ENCODE measurements around the gene SLC30A1.
A peak's percentile ranks its signal among the peaks of the same experiment; 100 is the strongest.
"Not testable (repeated sequence)": the region's sequence is repeated elsewhere in the genome, so short reads cannot be mapped to it uniquely, and the experiment has no call there.

The SLC30A1 gene

GRCh38 chr1:211583011-211583992 lies 4.3 kb upstream of the SLC30A1 start:
- DNase-seq (ENCODE audit: low spot score), result no peak

DNA sequence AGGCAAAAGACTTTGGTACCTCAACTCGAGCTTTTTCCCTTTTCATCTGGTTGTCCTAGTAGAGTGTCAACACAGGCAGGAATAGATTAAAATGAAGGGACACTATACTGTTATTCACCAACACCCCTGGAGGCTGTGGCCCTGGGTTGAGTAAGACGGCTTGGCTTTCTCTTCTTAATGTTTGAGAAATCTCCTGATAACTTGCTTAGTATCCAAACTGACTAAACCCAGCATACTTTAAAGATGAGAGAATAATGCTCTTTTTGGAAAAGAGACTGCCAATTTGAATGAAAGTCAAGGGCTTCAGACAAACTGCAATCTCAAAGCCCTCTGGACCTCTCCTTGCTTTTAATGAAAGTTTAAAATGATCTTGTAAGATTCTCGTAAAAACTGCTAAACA lies 2.6 kb upstream of the SLC30A1 start:
- DNase-seq (ENCODE audit: low spot score), result no peak

DNA sequence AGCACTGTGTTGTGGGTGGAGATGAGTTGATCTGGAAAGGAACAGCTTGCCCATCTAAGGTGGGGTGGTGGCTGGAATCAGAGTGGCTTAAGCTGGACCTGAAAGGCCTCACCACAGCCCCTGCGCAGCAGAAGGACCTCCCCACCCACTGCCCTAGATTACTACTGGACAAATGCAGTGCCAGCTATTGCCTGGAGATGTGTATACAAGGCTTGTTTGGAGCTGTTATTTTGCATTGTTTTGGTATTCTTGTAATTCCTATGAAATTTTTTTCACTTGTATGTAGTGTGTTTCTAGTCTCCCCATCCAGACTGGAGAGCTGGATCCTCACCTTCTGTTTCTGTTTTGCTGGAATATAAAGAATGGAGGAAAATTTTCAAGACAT lies 1.3 kb upstream of the SLC30A1 start:
- DNase-seq (ENCODE audit: low spot score), result no peak

DNA sequence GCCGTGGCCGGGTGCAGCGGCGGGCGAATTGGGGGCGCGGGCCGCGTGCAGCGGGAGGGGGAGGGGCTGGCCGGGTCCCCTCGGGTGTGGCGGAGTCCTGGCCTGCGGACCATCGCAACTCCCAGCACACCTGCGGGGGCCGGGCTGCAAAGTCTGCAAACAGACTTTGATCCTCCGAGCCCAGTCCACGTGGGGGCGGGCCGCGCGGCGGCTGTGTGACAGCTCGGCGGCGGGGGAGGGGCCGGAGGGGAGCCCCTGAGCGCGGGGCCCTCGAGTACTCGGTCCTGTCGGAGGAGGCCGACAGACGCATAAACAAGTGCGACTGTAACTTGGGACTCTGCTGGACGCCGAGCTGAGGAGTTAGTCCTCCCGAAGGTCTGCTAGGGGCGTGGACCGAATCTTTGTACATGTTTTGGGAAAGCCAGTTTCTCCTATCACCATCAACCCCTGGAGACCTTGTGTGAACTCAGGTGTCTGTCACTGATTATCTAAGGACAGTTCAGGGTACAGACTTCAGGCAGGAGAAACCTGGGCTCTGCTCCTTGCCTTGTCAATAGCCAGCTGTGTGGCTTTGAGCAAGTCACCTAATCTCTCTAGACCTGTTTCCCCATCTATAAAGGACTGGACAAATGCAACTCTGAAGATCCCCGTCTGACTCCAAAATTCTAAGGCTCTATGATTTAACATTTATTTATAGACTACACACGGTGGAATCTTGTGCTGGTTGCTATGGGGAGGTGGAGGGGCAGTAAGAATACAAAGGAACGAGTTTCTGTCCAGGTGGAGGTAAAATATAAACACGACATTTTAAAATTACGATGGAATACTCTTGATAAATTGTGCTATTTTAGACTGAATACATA lies 710 bp upstream of the SLC30A1 start:
- no peak for DNase-seq (ENCODE audit: low spot score)

DNA sequence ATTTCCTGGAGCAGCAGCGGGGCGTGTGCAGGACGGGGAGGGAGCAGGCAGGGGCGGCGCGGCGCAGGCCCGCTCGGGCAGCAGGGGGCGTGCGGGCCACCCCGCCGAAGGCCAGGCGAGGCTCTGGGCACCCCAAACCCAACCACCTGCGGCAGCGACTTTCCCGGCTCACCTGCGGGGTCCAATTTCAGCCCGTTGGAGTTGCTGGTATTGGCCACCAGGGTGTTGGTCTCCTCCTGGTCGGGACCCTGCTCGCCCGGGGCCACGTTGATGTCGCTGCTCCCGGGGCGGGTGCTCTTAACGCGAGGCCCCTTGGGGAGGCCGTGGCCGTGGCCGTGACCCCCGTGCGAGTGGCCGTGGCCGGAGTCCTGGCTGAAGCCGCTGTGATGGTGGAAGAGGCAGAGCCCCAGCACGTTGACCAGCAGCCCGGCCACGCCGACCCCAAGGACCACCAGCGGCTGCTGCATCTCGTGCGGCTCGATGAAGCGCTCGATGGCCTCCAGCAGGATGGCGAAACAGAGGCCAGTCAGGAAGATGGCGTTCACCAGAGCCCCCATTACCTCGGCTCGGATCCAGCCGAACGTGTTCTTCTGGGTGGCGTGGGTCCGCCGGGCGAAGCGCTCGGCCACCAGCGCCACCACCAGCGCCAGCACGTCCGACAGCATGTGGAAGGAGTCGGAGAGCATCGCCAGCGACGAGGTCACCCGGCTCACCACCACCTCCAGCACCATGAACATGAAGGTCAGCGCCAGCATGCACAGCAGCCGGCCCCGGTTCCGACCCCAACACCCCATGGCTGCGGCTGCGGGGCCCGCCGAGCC lies 932 bp downstream of the SLC30A1 start:
- DNase-seq (ENCODE audit: low spot score), result peak; percentile 93

GRCh38 chr1:211577277-211577818 lies 1.6 kb downstream of the SLC30A1 start:
- no peak for DNase-seq (ENCODE audit: low spot score)

DNA sequence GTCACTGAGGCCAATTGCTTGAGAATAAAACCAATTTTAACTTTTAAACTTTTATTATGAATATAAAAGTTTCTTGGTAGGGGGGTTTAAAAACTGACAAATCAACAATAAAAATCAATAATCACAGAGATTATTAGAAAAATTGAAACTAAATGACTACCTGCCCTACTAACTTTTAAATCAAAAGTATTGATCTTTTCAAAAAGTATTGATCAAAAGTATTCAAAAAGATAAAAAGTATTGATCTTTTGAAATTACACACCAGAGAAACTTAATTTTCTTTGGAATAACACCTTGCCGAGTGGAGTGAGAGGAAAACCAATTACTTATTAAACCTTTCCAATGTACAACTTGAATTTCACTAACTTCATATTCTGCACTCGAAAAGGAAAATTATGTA lies 2.2 kb downstream of the SLC30A1 start:
- no peak for DNase-seq (ENCODE audit: low spot score)

DNA sequence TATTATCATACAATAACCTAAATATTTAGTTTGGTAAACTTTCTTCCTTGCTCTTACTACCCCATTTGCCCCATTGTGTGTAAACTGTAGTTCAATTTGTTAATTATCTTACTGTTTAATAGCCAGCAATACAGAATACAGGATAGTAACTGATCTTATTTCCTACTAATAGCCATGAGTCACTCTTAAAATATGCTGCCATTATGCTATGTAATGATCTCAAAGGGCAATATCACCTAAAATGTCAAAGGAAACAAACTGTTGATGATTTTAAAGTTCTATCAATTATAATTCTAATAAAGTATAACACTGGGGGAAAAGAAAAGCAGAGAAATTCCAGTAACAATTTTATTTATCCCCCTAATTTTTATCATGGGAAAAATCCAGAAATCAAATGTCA lies 4.3 kb downstream of the SLC30A1 start:
- DNase-seq (ENCODE audit: low spot score), result no peak

DNA sequence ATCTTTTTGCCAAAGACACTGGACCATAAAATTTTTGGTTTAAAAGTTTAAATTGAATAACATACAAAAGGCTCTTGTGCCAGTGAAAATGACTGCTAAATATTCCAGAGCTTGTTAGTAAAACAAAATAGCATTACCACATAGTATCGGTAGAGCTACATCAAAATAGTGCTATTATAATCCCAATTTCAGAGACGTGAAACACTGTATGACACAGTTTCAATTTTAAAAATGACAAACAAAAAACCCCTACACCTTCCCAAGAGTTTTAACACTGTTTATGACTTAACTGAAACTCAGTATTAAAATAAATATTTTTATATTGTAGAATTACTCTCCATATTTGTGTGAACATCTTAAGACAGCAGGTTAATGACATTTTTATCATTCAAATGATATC lies 7.0 kb downstream of the SLC30A1 start:
- DNase-seq (ENCODE audit: low spot score), result no peak

DNA sequence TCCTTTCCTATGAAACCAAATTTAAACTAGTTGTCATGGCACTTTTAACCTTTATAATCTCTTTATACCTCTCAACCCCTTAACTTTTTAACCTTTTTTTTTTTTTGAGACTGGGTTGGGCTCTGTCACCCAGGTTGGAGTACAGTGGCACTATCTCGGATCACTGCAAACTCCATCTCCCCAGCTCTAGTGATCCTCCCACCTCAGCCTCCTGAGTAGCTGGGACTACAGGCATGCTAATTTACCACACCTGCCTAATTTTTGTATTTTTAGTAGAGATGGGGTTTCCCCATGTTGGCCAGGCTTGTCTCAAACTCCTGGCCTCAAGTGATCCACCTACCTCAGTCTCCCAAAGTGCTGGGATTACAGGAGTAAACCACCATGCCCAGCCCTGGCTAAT lies 8.6 kb downstream of the SLC30A1 start:
- DNase-seq (ENCODE audit: low spot score), result not testable (repeated sequence)

DNA sequence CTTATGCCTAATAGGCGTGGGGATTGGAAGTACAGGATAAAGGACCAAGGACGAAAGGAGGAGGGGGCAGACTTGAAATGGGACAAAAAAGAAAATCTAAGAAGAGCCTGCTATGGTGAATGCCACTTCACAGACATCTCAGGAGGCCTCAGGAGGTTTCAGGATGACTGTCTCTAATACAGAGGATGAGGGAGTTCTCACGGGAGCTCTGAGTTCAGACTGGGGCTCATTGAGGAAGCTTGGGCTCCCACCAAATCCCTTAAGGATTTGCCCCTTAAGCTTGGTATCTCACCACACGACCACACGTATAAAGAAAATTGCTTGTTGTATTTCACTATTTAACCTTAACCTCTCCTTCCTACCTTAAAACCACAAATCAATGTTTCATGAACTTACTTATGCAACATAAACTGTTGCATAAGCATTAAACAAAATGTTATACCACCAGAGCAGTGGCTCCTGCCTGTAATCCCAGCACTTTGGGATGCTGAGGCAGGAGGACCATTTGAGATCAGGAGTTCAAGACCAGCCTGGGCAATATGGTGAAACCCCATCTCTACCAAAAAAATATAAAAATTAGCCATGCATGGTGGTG lies 12.4 kb downstream of the SLC30A1 start:
- no peak for DNase-seq (ENCODE audit: low spot score)

- no peak for DNase-seq (ENCODE audit: low spot score)
These were observed 14.9 kb downstream of the SLC30A1 start for GRCh38 chr1:211564084-211564483.

GRCh38 chr1:211559222-211560010 lies 19.5 kb downstream of the SLC30A1 start:
- no peak for DNase-seq (ENCODE audit: low spot score)

DNA sequence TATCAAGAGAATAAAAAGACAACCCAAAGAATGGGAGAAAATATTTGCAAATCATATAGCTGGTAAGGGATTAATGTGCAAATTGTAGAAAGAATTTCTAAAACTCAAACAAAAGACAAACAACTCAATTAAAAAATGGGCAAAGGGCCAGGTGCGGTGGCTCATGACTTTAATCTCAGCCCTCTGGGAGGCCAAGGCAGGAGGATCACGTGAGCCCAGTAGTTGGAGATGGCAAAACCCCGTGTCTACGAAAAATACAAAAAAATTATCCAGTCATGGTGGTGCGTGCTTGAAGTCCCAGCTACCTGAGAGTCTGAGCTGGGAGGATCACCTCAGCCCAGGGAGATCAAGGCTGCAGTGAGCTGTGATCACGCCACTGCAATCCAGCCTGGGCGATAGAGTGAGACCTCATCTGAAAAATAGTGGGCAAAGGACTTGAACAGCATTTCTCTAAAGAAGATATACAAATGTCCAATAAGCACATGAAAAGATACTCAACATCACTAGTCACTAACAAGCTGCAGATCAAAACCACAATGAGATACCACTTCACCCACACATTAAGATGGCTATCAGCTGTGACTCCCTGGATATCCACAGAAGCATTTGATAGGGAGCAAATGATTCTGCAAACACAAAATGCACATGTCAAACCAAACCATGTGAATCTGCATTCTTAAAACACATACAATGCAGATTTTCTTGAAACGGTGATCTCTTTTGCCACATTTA lies 20.9 kb downstream of the SLC30A1 start:
- no peak for DNase-seq (ENCODE audit: low spot score)

DNA sequence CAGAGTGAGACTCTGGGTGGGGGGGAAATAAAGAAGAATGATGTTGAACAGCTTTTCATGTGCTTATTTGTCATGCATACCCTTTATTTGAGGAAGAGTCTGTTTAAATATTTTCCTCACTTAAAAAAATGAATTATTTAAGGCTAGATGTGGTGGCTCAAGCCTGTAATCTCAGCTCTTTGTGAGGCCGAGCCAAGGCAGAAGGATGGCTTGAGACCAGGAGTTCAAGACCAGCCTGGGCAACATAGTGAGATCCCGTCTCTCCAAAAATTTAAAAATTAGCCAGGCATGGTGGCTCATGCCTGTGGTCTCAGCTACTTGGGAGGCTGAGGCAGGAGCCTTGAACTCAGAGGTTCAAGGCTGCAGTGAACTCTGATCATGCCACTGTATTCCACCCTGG lies 25.4 kb downstream of the SLC30A1 start:
- no peak for DNase-seq (ENCODE audit: low spot score)

GRCh38 chr1:211551638-211552460 lies 27.1 kb downstream of the SLC30A1 start:
- peak; percentile 13 for DNase-seq (ENCODE audit: low spot score)

DNA sequence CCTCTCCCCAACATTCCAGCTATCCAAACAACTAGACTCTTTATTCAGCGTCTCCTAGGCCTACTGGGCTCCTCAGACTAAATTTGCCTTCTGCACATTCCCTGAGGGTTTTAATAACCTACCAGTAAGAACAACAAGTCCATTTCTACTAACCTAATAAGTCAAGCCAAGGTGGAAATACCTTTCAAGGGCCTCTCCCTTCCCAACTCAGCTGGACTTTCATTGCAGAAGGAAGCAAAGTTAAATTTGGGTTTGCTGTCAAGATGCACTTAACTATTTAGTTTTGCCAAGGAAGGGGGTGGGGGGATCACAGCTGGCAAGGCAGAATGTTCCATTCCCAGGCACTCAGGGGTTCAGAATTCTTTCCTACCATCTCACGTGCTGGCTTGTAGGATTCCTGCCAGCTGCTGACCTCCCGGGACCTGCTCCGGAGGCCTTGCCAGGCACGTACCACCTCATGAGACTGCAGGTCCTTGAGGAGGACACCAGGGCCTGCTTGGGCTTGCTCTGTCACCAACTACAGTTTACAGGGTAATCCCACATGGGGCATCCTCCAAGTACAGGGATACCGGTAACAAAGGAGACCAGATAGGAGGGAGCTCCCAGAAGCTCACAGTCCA lies 29.8 kb downstream of the SLC30A1 start:
- peak; percentile 19 for DNase-seq (ENCODE audit: low spot score)

GRCh38 chr1:211548321-211549091 lies 30.5 kb downstream of the SLC30A1 start:
- peak; percentile 29 for DNase-seq (ENCODE audit: low spot score)

All from D341Med (cell line).